ENCODE results near the gene VLDLR. TPM values are rescaled to one million over a fixed set of nuclear protein-coding genes. Genes with fewer than 3 reads are reported as not detected.
A peak's percentile ranks its signal among the peaks of the same experiment; 100 is the strongest.

Gene VLDLR
- total RNA-seq, 6 experiments from 2014 or later = 0.72 to 12.9 (median 3.5) TPM

- ATAC-seq = no peak
- Histone ChIP-seq H3K9me3 (no peaks in the 10 kb centered on the region), H3K27me3 (no peaks in the 10 kb centered on the region), H3K27ac (no peak overlapping the region), H3K4me3 (no peak overlapping the region), H3K36me3 (no peaks in the 10 kb centered on the region), H3K4me1 (no peaks in the 10 kb centered on the region)
- DNase-seq = no peak
- TF ChIP-seq POLR2A (IDR thresholded peaks at IDR 0.05) = no peak
- TF ChIP-seq CTCF (IDR thresholded peaks at IDR 0.05) = peak in 2 of 4 donors; percentile 10 to 19
- 58% methylated on average over 2 of the region's 2 CpGs for WGBS (ENCODE audit: insufficient coverage, low coverage, low lambda C conversion rate, missing lambda C conversion rate)
- intact Hi-C loops (cut with DNase I) = no loop called here
Observed at GRCh38 chr9:2600307-2600706, 21.3 kb upstream of the VLDLR start.

DNA sequence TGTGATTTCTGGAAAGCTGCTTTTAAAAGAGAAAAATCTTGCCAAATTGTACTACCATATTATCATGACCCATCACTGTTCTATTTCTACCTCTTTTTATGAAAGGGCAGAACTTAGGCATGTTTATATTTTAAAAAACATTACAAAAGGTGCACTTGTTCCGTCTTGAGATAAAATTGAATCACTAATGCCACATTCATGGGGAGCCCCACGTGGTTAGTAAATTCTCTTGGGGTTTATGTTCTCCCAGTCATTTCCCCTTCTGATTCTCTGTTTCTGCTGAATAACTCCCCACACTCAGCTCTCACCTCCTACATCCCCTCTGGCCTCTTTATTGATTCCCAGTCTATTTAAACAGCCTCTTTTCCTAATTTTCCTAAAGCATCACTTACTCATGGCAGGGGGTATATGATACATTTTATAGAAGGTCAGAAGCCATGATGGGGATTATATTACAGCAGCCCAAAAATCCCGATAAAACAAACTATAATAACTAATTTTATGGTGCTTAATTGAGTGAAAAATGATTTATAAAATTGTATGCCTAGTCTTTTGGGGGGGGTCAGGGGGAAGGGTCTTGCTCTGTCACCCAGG is 19.7 kb upstream of the VLDLR start:
- Histone ChIP-seq H3K9me3 (no peaks in the 10 kb centered on the region), H3K27ac (no peak overlapping the region), H3K36me3 (no peaks in the 10 kb centered on the region), H3K4me1 (no peaks in the 10 kb centered on the region), H3K4me3 (no peak overlapping the region), H3K27me3 (no peaks in the 10 kb centered on the region)
- DNase-seq = no peak
- no peak for ATAC-seq
- intact Hi-C loops (cut with DNase I) = no loop called here
- TF ChIP-seq CTCF (IDR thresholded peaks at IDR 0.05) (no peak), POLR2A (IDR thresholded peaks at IDR 0.05) (no peak)
- WGBS (ENCODE audit: insufficient coverage, low coverage, low lambda C conversion rate, missing lambda C conversion rate) = 59% methylated on average over 3 of the region's 3 CpGs

GRCh38 chr9:2602704-2603116 is 18.9 kb upstream of the VLDLR start:
- Histone ChIP-seq H3K9me3 (no peaks in the 10 kb centered on the region), H3K36me3 (no peaks in the 10 kb centered on the region), H3K27ac (peak overlapping the region in 1 of 3 donors; percentile 2), H3K27me3 (no peaks in the 10 kb centered on the region), H3K4me3 (no peak overlapping the region), H3K4me1 (no peaks in the 10 kb centered on the region)
- no peak for TF ChIP-seq CTCF (IDR thresholded peaks at IDR 0.05)
- TF ChIP-seq POLR2A (IDR thresholded peaks at IDR 0.05) = no peak
- ATAC-seq = peak in 3 of 4 donors; percentile 54 to 86 (median 76)
- no peak for DNase-seq
- intact Hi-C loops (cut with DNase I) = no loop called here
- WGBS (ENCODE audit: insufficient coverage, low coverage, low lambda C conversion rate, missing lambda C conversion rate) = 4% methylated on average over 4 of the region's 4 CpGs

GRCh38 chr9:2603621-2604020 is 18.0 kb upstream of the VLDLR start:
- WGBS (ENCODE audit: insufficient coverage, low coverage, low lambda C conversion rate, missing lambda C conversion rate) = 73% methylated on average over 2 of the region's 2 CpGs
- Histone ChIP-seq H3K4me3 (no peak overlapping the region), H3K27me3 (no peaks in the 10 kb centered on the region), H3K27ac (peak overlapping the region in 1 of 3 donors; percentile 2), H3K4me1 (no peaks in the 10 kb centered on the region), H3K9me3 (no peaks in the 10 kb centered on the region), H3K36me3 (no peaks in the 10 kb centered on the region)
- intact Hi-C loops (cut with DNase I) = no loop called here
- no peak for TF ChIP-seq CTCF (IDR thresholded peaks at IDR 0.05)
- TF ChIP-seq POLR2A (IDR thresholded peaks at IDR 0.05) = no peak
- ATAC-seq (peak in 2 of 4 donors; percentile 81 to 82), DNase-seq (no peak)
